Bladder microvascular endothelial cell (primary cell): ENCODE results near the gene SYNGR4. TPM values are rescaled to one million over a fixed set of nuclear protein-coding genes. Genes with fewer than 3 reads are reported as not detected.

Experiments used
- total RNA-seq: library from RNA; depleted of rRNA; stranded (reverse); fragments of >200 nt; gene quantifications from 2 replicates; pipeline ENCODE4 v1.2.3, GENCODE V29; 2014

SYNGR4 gene, protein sequence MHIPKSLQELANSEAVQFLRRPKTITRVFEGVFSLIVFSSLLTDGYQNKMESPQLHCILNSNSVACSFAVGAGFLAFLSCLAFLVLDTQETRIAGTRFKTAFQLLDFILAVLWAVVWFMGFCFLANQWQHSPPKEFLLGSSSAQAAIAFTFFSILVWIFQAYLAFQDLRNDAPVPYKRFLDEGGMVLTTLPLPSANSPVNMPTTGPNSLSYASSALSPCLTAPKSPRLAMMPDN
- total RNA-seq: not detected in 2 replicates

GRCh38 chr19:48363810-48364597 is at the start of gene SYNGR4, which contains the start of gene TMEM143:
SYNGR4 (plus strand) TSS chr19:48364367; CDS start chr19:48365843, 1,476 bp downstream.
TMEM143 (minus strand) TSS chr19:48363940; CDS start chr19:48363920, 20 bp downstream.

DNA sequence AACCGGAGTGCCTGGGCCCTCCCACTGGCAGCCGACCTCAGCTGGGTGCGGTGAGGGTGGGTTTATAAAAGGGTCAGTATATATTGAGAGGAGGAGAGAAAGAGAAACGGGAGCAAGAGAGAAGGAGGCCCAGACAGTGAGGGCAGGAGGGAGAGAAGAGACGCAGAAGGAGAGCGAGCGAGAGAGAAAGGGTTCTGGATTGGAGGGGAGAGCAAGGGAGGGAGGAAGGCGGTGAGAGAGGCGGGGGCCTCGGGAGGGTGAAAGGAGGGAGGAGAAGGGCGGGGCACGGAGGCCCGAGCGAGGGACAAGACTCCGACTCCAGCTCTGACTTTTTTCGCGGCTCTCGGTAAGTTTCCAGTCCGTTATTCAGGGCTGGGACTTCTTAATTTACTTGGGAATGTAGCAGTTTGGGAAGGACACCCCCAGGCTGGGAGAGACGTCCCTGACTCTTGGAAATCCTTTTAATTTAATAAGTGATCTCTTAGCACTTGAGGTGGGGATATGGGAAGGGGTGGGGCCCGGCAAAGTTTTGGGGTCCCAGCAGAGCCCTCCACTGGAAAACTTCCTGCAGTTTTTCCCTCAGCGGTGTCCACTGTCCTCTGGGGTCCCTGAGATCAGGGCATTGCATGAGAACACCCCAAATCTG is 38.8 kb upstream of the SYNGR4 start, which contains the start of gene EMP3:
Gene EMP3, plus strand, starts transcription at position 288 of the 646 bp plus-strand sequence. CDS start 1,293 bp downstream, outside the sequence.

DNA sequence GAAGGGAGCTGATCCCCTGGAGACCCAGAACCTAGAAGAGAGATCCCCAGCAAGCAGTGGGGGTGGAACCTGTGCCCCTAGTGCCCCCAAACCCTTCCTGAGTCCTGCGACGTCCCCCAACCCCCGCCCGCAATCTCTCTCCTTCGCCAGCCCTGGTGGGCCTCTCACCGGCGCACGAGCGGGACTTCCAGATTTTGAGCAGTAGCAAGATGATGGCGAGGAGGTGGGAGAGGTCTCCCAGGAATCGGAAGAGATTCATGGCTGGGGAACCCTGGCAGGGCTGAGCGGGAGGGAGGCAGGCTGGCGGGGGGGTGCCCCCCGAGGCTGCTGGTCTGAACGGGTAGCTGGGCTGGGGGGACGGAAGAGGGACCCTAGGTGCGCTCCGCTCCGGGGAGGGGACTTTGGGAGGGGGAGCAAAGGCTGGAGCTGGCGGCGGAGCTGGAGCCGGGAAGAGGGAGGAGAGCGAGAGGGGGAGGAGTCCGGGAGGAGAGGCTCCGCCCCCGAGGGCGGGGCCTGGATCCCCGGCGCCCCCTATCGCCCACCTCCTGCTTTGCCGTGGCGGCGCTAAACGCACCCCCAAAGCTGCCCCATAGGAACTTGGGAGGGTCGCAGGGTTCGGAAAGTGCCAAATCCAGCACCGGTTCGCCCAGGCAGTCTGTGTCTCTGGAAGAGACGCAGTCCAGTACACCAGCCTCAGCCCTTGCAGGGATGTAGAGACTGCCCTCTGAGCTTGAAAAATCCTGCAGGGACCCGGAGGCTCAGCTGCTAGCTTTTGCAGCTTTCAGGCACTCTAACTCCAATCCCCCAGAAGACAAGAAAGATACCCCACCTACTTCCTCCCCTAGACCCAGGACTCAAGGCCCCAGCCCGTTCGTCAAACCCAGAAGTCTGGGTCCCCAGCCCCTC is 27.2 kb downstream of the SYNGR4 start, which contains the start of gene KDELR1:
Gene KDELR1, minus strand, starts transcription at position 452 of the 906 bp plus-strand sequence. Its CDS starts 193 bp downstream, at position 259.

DNA sequence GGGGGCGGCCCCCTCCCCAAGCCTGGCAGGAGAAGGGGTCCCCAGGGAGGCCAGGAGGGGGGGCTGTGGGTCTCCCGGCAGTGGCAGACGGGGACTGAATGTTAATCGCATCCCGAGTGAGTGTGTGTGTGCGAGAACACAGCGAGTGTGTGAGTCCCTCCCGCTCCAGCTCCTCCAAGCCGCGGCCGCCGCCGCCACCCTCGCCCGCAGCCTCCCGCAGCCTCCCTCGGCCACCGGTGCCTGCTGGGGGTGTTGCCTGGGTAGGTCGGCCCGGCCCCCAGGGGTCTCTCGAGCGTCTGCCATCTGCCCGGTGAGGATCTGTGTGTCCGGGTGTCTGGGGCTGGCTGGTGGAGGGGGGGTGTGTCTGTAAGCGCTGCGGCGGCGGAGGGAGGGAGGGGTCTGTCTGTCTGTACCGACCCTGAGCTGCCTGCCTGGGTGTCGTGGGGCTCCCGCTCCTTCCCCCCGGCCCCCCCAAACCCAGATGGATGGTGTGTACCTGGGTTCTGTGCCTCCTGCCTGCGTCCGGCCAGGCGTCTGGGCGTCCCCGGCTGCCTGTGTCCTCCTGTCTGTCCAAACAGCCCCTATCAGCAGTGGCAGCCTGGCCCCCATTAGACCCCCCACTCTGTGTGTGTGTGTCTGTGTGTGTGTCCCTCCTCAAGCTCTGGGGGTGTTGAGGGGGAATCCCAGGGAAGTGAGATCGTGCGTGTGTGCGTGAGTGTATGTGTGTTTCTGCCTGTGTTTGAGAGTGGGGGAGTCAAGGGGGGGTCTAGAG is 29.6 kb downstream of the SYNGR4 start, which contains the start of gene GRIN2D:
Gene GRIN2D, plus strand, starts transcription at position 110 of the 772 bp plus-strand sequence. CDS start 4,725 bp downstream, outside the sequence.

Other genes with a start within 250 kb of the SYNGR4 start
- gene LIG1, start 194.0 kb upstream of the SYNGR4 start, total RNA-seq: 46.9 and 49.3 TPM in 2 replicates
- 2.1 and 3.7 TPM in 2 replicates for gene ZSWIM9, start 193.7 kb upstream of the SYNGR4 start, total RNA-seq
- gene CARD8, start 108.5 kb upstream of the SYNGR4 start, total RNA-seq: 47.3 and 92.1 TPM in 2 replicates
- gene ZNF114, start 94.3 kb upstream of the SYNGR4 start, total RNA-seq: 0.63 and 0.97 TPM in 2 replicates
- gene EMP3, start 38.8 kb upstream of the SYNGR4 start, total RNA-seq: 12.1 and 25.3 TPM in 2 replicates
- 2.1 and 3.8 TPM in 2 replicates for gene TMEM143, start 427 bp upstream of the SYNGR4 start, total RNA-seq
- 31.9 and 51.2 TPM in 2 replicates for gene KDELR1, start 27.2 kb downstream of the SYNGR4 start, total RNA-seq
- 0.19 and 0.32 TPM in 2 replicates for gene GRIN2D, start 29.3 kb downstream of the SYNGR4 start, total RNA-seq
- gene GRWD1, start 81.6 kb downstream of the SYNGR4 start, total RNA-seq: 14.7 and 39.3 TPM in 2 replicates
- gene KCNJ14, start 91.2 kb downstream of the SYNGR4 start, total RNA-seq: under 0.01 and 0.63 TPM in 2 replicates
- 48.4 and 53.1 TPM in 2 replicates for gene CYTH2, start 105.0 kb downstream of the SYNGR4 start, total RNA-seq
- 0.06 TPM in 1 of 2 replicates, not detected in the other for gene LMTK3, start 147.5 kb downstream of the SYNGR4 start, total RNA-seq
- not detected in 2 replicates for gene SULT2B1, start 187.8 kb downstream of the SYNGR4 start, total RNA-seq
- gene SPACA4, start 242.4 kb downstream of the SYNGR4 start, total RNA-seq: not detected in 2 replicates